Adrenal gland (tissue), 5 donors: ENCODE measurements around the gene ARL8A.

Experiments used
- CTCF ChIP-seq, 6 experiments: fragments of 450-650 bp in 4 of 6; fragments of 200-600 bp in 2 of 6; sonication (generic) in 1 of 6; IDR thresholded peaks; 1 replicate in 5 of 6; 2 replicates in 1 of 6; pipeline versions ENCODE4 v1.5.1 to v1.8.0; 2016 to 2021; ENCODE audit warnings: antibody characterized with exemption in 6 of 6, mild to moderate bottlenecking in 2 of 6, moderate library complexity in 1 of 6
- POLR2A ChIP-seq, 2 donors: fragments of 450-650 bp; IDR thresholded peaks; one replicate each; pipeline ENCODE4 v1.6.1; 2017; ENCODE audit warnings: antibody characterized with exemption in 2 of 2, mild to moderate bottlenecking in 2 of 2, moderate library complexity in 1 of 2
- donor health status: DM: no; HTN: no; CAD: no.

- TF ChIP-seq POLR2A (IDR thresholded peaks at IDR 0.05) (no peak), CTCF (IDR thresholded peaks at IDR 0.05) (no peak)
Observed at GRCh38 chr1:202123336-202123813, 21.2 kb downstream of the ARL8A start.
